Activated CD4-positive, alpha-beta T cell treated with anti-CD3 and anti-CD28 coated beads, Interleukin-2, amount 10 ng/mL, durations not matched to agents 7 days and 5 days (primary cell): ENCODE measurements around the gene ALDH1L1. TPM values are rescaled to one million over a fixed set of nuclear protein-coding genes. Genes with fewer than 3 reads are reported as not detected.

Experiments
- CTCF ChIA-PET: fragments of 350-600 bp; sonication (Branson Sonifier 250); formaldehyde crosslinking; loops from one replicate; lab custom pipeline; 2021; ENCODE audit warnings: antibody characterized with exemption; lab: Charles Lee
- POLR2A ChIA-PET: fragments of 350-600 bp; sonication (Branson Sonifier 250); formaldehyde crosslinking; loops from one replicate; lab custom pipeline; 2021; ENCODE audit warnings: antibody characterized with exemption; lab: Charles Lee
- DNase-seq: peaks from one replicate; pipeline ENCODE4 v3.0.0-alpha.2; 2020
- H3K27ac Mint-ChIP-seq: one replicate; pipeline ENCODE4 v1.8.0; 2021; ENCODE audit warnings: mild to moderate bottlenecking, moderate library complexity, mixed read lengths
- H3K27me3 Mint-ChIP-seq: one replicate; pipeline ENCODE4 v1.8.0; 2021; ENCODE audit warnings: mixed read lengths
- H3K36me3 Mint-ChIP-seq: one replicate; pipeline ENCODE4 v1.8.0; 2021; ENCODE audit warnings: low read depth, mixed read lengths
- H3K4me1 Mint-ChIP-seq: one replicate; pipeline ENCODE4 v1.8.0; 2021; ENCODE audit warnings: mixed read lengths
- H3K4me3 Mint-ChIP-seq: one replicate; pipeline ENCODE4 v1.8.0; 2021; ENCODE audit warnings: mild to moderate bottlenecking, moderate library complexity, mixed read lengths
- H3K9me3 Mint-ChIP-seq: one replicate; pipeline ENCODE4 v1.8.0; 2021; ENCODE audit warnings: mixed read lengths
- total RNA-seq, 2 experiments: library from RNA; stranded (reverse); gene quantifications; one replicate each; pipeline ENCODE4 v1.2.3, GENCODE V29; 2021

The ALDH1L1 gene
- total RNA-seq, 2 experiments from 2014 or later, result not detected

GRCh38 chr3:126158016-126158911 lies 22.1 kb downstream of the ALDH1L1 start:
- ChIA-PET POLR2A (no interaction called here), CTCF (no interaction called here)
- Mint-ChIP-seq H3K27ac (no peak overlapping the region), H3K4me1 (no peaks in the 10 kb centered on the region), H3K27me3 (peaks cover 11% of the 10 kb centered on the region), H3K36me3 (no peaks in the 10 kb centered on the region), H3K4me3 (no peak overlapping the region), H3K9me3 (no peaks in the 10 kb centered on the region)
- DNase-seq, result no peak

- DNase-seq, result no peak
- POLR2A ChIA-PET, result no interaction called here
- Mint-ChIP-seq H3K27me3 (peaks cover 3% of the 10 kb centered on the region), H3K4me3 (no peak overlapping the region), H3K4me1 (no peaks in the 10 kb centered on the region), H3K27ac (no peak overlapping the region), H3K36me3 (no peaks in the 10 kb centered on the region), H3K9me3 (no peaks in the 10 kb centered on the region)
- CTCF ChIA-PET, result no interaction called here
These were observed 23.2 kb downstream of the ALDH1L1 start for GRCh38 chr3:126157083-126157768.

DNA sequence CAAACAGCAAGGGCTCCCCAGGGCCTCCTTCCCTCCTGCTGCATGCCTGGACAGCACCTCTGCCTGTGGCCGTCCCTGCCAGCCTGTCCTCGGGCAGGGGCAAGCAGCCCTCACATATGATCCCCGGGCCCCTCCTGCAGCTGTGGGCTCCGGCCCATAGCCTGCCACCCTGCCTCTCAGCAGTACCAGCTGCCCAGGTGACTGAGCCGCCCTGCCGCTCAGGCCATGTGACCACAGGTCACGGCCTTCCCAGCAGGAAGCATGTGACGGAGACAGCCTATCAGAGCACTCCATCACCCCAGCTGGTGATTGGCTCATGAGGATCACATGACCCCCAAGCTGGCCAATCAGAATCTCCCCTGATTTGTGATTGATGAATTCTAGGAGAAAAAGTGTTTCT lies 23.9 kb downstream of the ALDH1L1 start:
- CTCF ChIA-PET, result no interaction called here

GRCh38 chr3:126155819-126156218 lies 24.6 kb downstream of the ALDH1L1 start:
- no peaks in the 10 kb centered on the region for H3K36me3 Mint-ChIP-seq
- no peaks in the 10 kb centered on the region for H3K4me1 Mint-ChIP-seq
- H3K9me3 Mint-ChIP-seq, result no peaks in the 10 kb centered on the region
- no peak overlapping the region for H3K27ac Mint-ChIP-seq
- no peak for DNase-seq
- CTCF ChIA-PET, result no interaction called here
- no peaks in the 10 kb centered on the region for H3K27me3 Mint-ChIP-seq
- POLR2A ChIA-PET, result interaction anchor here (0.5 kb wide), 1 partner anchor 377 kb away, joined by 8 read pairs; no protein-coding TSS in a partner anchor
- no peak overlapping the region for H3K4me3 Mint-ChIP-seq

More for the DNA sequence above, 23.9 kb downstream of the ALDH1L1 start:
- no peak overlapping the region for H3K4me3 Mint-ChIP-seq
- H3K9me3 Mint-ChIP-seq, result no peaks in the 10 kb centered on the region
- peaks cover 2% of the 10 kb centered on the region for H3K27me3 Mint-ChIP-seq
- POLR2A ChIA-PET, result no interaction called here
- DNase-seq, result no peak
- no peaks in the 10 kb centered on the region for H3K36me3 Mint-ChIP-seq
- no peak overlapping the region for H3K27ac Mint-ChIP-seq
- no peaks in the 10 kb centered on the region for H3K4me1 Mint-ChIP-seq

DNA sequence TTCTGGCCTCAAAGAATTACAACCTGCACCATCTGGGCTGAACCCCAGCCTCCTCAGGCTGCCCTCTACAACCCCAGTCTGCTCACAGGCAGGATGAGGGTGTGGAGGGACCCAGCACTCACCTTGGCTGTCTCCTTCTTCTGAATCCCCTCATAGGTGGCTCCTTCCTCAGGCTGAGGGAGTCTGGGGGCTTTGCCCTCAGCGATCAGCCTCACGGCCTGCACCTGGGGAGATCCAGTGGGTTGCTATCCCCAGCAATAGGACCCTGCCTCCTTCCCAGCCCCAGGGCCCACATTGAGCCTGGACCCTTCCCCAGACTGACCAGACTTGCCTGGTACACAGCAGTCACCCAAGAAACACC lies 25.1 kb downstream of the ALDH1L1 start:
- no peak for DNase-seq
- Mint-ChIP-seq H3K9me3 (no peaks in the 10 kb centered on the region), H3K27ac (no peak overlapping the region), H3K36me3 (no peaks in the 10 kb centered on the region), H3K4me1 (no peaks in the 10 kb centered on the region), H3K27me3 (no peaks in the 10 kb centered on the region), H3K4me3 (no peak overlapping the region)
- CTCF ChIA-PET, result no interaction called here
- POLR2A ChIA-PET, result no interaction called here

DNA sequence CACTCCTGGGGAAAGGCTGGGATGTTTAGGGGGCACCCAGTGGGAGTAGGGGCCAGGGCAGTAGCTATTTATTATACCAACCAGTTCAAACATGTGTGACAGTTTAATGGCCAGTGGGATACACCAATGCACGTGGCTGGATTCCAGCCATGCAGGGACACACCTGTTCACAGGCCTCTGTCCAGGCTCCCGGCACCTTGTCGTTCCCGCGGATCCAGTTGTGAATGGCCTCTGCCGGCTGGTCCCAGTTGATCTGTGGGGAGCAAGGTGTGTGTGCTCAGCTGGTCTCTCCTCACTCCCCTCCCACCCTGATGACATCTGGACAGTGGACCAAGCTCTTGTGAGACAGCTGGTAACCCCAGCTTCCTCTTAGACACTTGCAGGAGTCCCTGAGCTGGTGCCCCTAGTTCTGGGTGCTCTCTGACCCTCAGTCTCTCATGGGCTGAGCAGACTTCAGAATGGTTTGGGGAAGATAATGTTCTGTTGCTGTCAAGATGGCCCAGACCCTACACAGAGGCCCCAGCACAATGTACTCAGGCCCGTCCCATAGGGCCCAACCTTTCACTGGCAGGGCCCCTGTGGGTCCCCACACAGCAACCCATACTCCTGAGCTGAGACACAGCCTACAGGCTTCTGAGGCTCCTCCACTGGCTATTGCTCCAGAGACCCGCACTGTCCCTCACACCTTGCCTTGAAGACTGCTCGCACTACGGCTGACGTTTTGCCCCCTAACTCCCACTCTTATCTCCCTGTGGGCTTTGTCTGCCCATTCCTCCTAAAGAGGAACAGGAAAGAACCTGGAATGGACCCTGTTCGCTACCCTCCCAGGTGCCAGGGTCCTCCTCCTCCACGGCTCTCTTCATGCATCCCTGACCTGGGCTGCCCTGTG lies 25.8 kb downstream of the ALDH1L1 start:
- Mint-ChIP-seq H3K9me3 (no peaks in the 10 kb centered on the region), H3K4me1 (no peaks in the 10 kb centered on the region), H3K36me3 (no peaks in the 10 kb centered on the region), H3K27me3 (no peaks in the 10 kb centered on the region), H3K4me3 (no peak overlapping the region), H3K27ac (no peak overlapping the region)
- ChIA-PET CTCF (no interaction called here), POLR2A (no interaction called here)
- DNase-seq, result no peak

- ChIA-PET POLR2A (no interaction called here), CTCF (no interaction called here)
- Mint-ChIP-seq H3K36me3 (no peaks in the 10 kb centered on the region), H3K27me3 (no peaks in the 10 kb centered on the region), H3K27ac (no peak overlapping the region), H3K9me3 (no peaks in the 10 kb centered on the region), H3K4me1 (no peaks in the 10 kb centered on the region), H3K4me3 (no peak overlapping the region)
- no peak for DNase-seq
These were observed 26.6 kb downstream of the ALDH1L1 start for GRCh38 chr3:126153695-126154360.

DNA sequence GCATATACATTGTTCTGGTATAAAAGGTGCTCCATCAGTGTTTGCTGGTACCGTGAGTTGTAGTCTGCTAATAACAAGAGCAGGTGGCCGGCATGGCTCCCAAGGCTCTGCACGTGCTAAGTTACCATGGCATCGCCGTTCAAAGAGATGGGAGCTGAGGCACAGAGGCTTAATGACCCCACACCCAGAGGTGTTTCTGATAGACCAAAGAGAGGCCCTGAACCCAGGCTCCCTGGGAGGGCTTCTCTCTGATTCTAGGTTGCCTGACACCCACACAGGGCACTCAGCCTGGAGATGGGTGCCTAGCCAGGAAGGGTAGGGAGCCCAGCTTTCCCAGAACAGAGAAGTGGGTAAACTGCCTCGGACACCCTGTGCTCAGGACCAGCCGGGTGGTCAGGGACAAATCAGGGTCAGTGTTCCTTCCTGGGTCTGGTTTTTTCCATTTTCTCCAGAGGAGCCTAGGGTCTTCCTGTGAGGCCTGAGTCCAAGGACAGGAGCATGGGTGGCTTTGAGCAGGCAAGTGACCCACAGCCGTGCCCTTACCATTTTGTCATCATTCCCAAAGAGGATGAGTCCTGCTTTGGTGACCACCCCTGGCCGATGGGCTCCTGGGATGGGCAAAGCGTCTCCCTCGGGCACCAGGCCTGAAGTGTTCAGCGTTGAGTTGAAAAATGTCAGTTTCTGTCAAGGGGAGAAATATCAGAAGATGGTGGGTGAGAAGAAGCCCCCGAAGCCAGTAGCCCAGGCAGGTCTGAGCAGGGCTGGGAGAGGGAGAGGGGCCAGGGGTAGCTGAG lies 27.3 kb downstream of the ALDH1L1 start:
- Mint-ChIP-seq H3K27ac (no peak overlapping the region), H3K27me3 (no peaks in the 10 kb centered on the region), H3K4me3 (no peak overlapping the region), H3K9me3 (no peaks in the 10 kb centered on the region), H3K36me3 (no peaks in the 10 kb centered on the region), H3K4me1 (no peaks in the 10 kb centered on the region)
- CTCF ChIA-PET, result no interaction called here
- POLR2A ChIA-PET, result no interaction called here
- no peak for DNase-seq

- ChIA-PET POLR2A (no interaction called here), CTCF (no interaction called here)
- Mint-ChIP-seq H3K27ac (no peak overlapping the region), H3K4me3 (no peak overlapping the region), H3K36me3 (no peaks in the 10 kb centered on the region), H3K4me1 (no peaks in the 10 kb centered on the region), H3K27me3 (no peaks in the 10 kb centered on the region), H3K9me3 (no peaks in the 10 kb centered on the region)
- no peak for DNase-seq
These were observed 27.9 kb downstream of the ALDH1L1 start for GRCh38 chr3:126152458-126152857.

- H3K9me3 Mint-ChIP-seq, result no peaks in the 10 kb centered on the region
- no peaks in the 10 kb centered on the region for H3K4me1 Mint-ChIP-seq
- CTCF ChIA-PET, result interaction anchor here (0.9 kb wide), 1 partner anchor 13 kb away, joined by 4 read pairs; no protein-coding TSS in a partner anchor
- no peak for DNase-seq
- H3K36me3 Mint-ChIP-seq, result no peaks in the 10 kb centered on the region
- no peak overlapping the region for H3K4me3 Mint-ChIP-seq
- POLR2A ChIA-PET, result no interaction called here
- no peaks in the 10 kb centered on the region for H3K27me3 Mint-ChIP-seq
- H3K27ac Mint-ChIP-seq, result no peak overlapping the region
These were observed 28.7 kb downstream of the ALDH1L1 start for GRCh38 chr3:126151562-126152302.

DNA sequence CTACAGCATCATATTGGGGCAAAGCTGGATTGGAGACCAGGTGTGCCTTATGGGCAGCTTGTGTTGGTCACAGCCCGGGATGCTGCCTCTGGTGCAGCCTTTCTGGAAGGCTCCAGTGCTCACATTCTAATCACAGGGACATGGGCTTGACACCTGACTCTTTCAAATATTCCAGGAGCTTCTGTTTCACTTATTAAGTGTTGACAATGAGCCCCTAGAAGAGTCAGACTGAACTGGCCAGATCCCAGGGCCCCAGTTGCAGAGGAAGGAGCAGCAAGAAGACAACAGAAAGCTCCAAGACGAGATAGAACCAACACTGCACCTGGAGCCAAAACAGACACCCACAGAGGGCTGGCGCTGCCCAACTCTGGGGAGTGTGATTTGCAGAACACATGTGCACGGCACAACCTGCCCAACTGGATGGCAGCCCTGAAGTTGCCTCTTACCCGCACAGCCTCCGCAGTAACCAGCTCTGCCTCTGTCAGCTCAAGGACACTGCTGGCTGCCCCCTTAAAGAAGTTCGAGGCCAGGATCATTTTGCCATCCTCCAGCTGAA lies 30.3 kb downstream of the ALDH1L1 start:
- H3K4me3 Mint-ChIP-seq, result no peak overlapping the region
- ChIA-PET CTCF (no interaction called here), POLR2A (no interaction called here)
- H3K9me3 Mint-ChIP-seq, result no peaks in the 10 kb centered on the region
- no peak overlapping the region for H3K27ac Mint-ChIP-seq
- no peaks in the 10 kb centered on the region for H3K36me3 Mint-ChIP-seq
- no peaks in the 10 kb centered on the region for H3K4me1 Mint-ChIP-seq
- DNase-seq, result no peak
- peaks cover under 1% of the 10 kb centered on the region for H3K27me3 Mint-ChIP-seq
